Retinal pigment epithelial cell (primary cell): ENCODE measurements around the gene RDH14.

Experiments
- DNase-seq: peaks from one replicate; pipeline ENCODE4 v3.0.0-alpha.2; 2010; ENCODE audit warnings: low read depth
- H3K4me3 ChIP-seq: 2 replicates; pipeline ENCODE4 v1.5.1; 2011; ENCODE audit warnings: mild to moderate bottlenecking, low read length, control low read depth, moderate library complexity
- TF ChIP-seq, protein P1 (sequence below): conservative IDR thresholded peaks from 2 replicates; pipeline ENCODE4 v1.5.1; 2011; ENCODE audit warnings: low read depth, low read length, control low read depth, inconsistent platforms

The RDH14 gene, protein sequence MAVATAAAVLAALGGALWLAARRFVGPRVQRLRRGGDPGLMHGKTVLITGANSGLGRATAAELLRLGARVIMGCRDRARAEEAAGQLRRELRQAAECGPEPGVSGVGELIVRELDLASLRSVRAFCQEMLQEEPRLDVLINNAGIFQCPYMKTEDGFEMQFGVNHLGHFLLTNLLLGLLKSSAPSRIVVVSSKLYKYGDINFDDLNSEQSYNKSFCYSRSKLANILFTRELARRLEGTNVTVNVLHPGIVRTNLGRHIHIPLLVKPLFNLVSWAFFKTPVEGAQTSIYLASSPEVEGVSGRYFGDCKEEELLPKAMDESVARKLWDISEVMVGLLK

DNA sequence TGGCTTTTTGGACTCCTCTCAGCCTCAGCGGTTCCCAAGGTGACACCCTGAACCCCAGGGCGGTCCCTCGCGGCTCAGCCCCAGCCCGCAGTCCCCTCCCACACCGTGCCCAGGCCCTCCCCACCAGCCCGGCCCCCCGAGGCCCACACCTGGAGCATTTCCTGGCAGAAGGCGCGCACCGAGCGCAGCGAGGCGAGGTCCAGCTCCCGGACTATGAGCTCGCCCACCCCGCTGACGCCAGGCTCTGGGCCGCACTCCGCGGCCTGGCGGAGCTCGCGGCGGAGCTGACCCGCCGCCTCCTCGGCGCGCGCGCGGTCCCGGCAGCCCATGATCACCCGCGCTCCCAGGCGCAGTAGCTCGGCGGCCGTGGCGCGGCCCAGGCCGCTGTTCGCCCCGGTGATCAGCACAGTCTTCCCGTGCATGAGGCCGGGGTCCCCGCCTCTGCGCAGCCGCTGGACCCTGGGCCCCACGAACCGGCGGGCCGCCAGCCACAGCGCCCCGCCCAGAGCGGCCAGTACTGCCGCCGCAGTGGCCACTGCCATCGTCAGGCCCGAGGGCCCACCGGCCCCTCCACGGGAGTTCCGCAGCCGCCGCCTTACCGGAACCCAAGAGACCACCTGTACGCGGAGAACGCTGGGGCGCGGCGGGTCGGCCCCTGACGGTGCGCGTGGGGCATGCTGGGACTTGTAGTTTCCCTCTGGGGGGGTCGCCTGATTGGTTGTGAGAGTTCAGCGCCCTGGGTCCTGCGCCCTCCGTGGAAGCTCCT, at the start of gene RDH14:
RDH14 (minus strand) TSS at position 623 of the 766 bp plus-strand sequence; CDS start at position 542, 81 bp downstream.
- H3K4me3 ChIP-seq = peak within 1 kb of the TSS; percentile 74
- peak; percentile 78 for DNase-seq
- TF ChIP-seq, protein P1, sequence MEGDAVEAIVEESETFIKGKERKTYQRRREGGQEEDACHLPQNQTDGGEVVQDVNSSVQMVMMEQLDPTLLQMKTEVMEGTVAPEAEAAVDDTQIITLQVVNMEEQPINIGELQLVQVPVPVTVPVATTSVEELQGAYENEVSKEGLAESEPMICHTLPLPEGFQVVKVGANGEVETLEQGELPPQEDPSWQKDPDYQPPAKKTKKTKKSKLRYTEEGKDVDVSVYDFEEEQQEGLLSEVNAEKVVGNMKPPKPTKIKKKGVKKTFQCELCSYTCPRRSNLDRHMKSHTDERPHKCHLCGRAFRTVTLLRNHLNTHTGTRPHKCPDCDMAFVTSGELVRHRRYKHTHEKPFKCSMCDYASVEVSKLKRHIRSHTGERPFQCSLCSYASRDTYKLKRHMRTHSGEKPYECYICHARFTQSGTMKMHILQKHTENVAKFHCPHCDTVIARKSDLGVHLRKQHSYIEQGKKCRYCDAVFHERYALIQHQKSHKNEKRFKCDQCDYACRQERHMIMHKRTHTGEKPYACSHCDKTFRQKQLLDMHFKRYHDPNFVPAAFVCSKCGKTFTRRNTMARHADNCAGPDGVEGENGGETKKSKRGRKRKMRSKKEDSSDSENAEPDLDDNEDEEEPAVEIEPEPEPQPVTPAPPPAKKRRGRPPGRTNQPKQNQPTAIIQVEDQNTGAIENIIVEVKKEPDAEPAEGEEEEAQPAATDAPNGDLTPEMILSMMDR = no peak

DNA sequence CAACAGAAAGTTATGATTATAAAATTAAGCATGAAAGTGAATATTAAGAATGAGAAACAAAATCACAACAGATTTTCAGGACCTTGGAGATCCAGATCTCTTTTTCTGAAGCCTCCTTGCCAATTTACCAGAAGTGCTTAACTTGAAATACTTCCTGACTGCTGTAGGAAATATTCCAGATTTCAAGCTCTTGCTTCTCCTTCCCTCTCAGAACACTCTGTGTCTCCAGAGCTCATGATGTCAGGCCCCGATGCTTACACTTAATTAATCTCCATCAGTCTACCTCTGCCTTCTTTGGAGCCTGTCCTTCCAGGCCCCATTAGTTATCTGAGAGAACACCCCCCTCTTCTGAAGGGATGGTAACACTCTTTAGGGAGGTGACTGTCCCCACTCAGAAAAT, 49.6 kb upstream of the RDH14 start:
- TF ChIP-seq, protein P1 = no peak
- no peak for DNase-seq
- H3K4me3 ChIP-seq = no peak overlapping the region

DNA sequence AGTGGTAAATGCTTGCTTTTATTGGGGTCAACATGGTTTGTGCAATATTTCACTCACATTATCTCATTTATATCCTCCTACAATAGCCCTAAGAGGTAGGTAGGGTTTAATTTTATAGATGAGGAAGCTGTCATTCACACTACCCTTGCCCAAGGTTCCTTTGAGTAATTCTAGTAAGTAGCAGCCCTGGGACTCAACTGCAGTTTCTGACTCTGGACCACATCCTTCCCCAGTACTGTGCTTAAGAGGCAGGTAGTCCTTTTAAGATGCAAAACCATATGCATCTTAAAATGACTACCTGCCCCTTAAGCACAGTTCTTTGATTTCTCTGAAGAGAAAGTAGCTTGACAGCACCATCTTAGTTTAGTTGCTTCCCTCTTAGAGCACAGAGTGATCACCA, 44.7 kb upstream of the RDH14 start:
- DNase-seq = no peak
- H3K4me3 ChIP-seq = no peak overlapping the region
- TF ChIP-seq, protein P1 = no peak

DNA sequence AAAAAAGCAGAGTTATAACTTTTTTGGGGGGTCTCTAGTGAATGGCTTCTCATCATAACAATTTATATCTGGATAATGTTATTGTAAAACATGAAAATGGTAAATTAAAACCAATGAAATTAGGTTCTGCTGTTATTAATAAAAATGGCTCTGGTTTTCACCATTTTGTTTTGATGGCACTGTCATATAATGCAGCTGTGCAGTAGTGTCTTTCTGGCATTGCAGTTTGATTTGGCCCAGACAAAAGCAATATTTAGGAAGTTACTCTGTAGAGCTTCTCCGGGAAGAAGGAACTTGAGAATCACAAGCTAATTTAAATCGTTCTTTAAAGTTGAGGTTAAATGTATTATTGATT, 44.1 kb upstream of the RDH14 start:
- no peak for DNase-seq
- TF ChIP-seq, protein P1 = no peak
- H3K4me3 ChIP-seq = no peak overlapping the region

DNA sequence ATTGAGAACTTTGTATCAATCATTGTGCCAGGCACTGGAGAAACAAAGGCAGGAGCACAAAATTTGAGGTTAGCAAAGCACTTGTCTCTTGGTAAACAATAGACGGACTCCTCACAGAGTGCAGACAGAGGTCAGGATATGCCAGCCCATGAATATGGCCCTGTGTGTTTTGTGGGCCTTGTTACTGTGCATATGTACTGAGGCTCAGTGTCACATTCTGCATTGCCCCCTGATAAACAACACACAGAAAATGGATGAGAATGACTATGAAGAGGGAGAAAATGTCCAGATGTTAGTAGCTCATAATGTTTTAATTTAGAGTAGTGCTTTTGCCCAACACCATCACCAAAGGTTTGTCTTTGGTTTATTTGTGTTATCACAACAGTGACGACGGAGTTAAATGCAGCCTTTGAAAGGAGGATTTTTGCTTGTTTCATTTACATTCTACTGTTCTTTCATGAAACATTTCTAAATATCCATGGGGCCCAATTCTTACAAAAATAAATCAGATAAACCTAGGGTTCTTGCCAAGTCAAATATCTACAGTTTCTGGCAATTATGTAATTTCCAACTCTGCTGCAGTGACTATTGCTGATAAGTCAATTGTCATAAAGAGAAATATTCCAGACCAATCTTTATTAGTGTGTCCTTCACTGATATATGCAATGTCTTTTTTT, 43.5 kb upstream of the RDH14 start:
- no peak for DNase-seq
- no peak overlapping the region for H3K4me3 ChIP-seq
- TF ChIP-seq, protein P1 = no peak

DNA sequence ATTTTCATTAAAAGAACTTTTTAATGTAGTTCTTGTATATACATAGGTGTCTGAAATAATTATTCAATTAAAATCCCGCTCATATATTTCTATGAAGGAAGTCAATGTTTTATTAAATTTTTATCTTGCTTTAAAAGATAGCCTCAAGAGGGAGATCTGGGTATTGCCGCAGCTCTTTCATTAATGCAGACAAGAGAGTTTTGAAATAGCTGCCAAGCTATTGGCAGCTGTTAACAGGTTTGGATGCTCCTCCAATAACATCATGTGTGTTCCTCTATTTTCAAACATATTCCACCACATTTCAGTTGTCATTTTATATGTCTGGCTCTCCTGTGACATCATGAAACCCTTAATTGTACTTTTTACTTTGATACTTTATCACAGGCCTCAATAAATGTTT, 41.8 kb upstream of the RDH14 start:
- H3K4me3 ChIP-seq = no peak overlapping the region
- DNase-seq = no peak
- TF ChIP-seq, protein P1 = no peak
